ENCODE data around the gene TRAPPC10. TPM values are rescaled to one million over a fixed set of nuclear protein-coding genes. Genes with fewer than 3 reads are reported as not detected.

TRAPPC10 gene
- total and polyA plus RNA-seq, 2 experiments from 2014 or later: 12.9 to 16.6 TPM

GRCh38 chr21:44006017-44006619, 6.0 kb upstream of the TRAPPC10 start:
- 56% methylated on average over 9 of the region's 9 CpGs for WGBS (ENCODE audit: low lambda C conversion rate, missing lambda C conversion rate)
- H2AFZ ChIP-seq: no peak overlapping the region
- DNase-seq (ENCODE audit: low spot score): peak; percentile 62

GRCh38 chr21:44006656-44007055, 5.5 kb upstream of the TRAPPC10 start:
- Histone ChIP-seq H3K27ac (peak overlapping the region; percentile 83), H3K79me2 (peaks cover 5% of the 10 kb centered on the region), H3K4me3 (no peak overlapping the region), H3K4me1 (ENCODE audit: insufficient read depth) (peaks cover 6% of the 10 kb centered on the region), H3K9me3 (ENCODE audit: low read depth) (no peaks in the 10 kb centered on the region), H3K4me2 (peak overlapping the region; percentile 19), H3K36me3 (replicated peaks; ENCODE audit: insufficient read depth, low read depth) (no peaks in the 10 kb centered on the region), H3K27me3 (no peaks in the 10 kb centered on the region), H4K20me1 (ENCODE audit: insufficient read depth, poor library complexity, severe bottlenecking) (no peaks in the 10 kb centered on the region), H3K9me2 (replicated peaks; ENCODE audit: insufficient read depth) (no peaks in the 10 kb centered on the region), H2AFZ (no peak overlapping the region)
- DNase-seq (ENCODE audit: low spot score): no peak
- WGBS (ENCODE audit: low lambda C conversion rate, missing lambda C conversion rate): 77% methylated on average over 8 of the region's 8 CpGs
- TF ChIP-seq CTCF (IDR thresholded peaks at IDR 0.05; ENCODE audit: poor library complexity) (no peak), EZH2 (IDR thresholded peaks at IDR 0.05; ENCODE audit: borderline replicate concordance) (no peak), EZH2phosphoT487 (IDR thresholded peaks at IDR 0.05; ENCODE audit: low read depth, severe bottlenecking, unreplicated experiment) (no peak)

More at GRCh38 chr21:44006017-44006619, 6.0 kb upstream of the TRAPPC10 start:
- no peaks in the 10 kb centered on the region for H4K20me1 ChIP-seq (ENCODE audit: insufficient read depth, poor library complexity, severe bottlenecking)
- H3K9me2 ChIP-seq (replicated peaks; ENCODE audit: insufficient read depth): no peaks in the 10 kb centered on the region
- peak overlapping the region; percentile 19 for H3K4me2 ChIP-seq
- H3K4me1 ChIP-seq (ENCODE audit: insufficient read depth): peaks cover 4% of the 10 kb centered on the region
- H3K27ac ChIP-seq: peak overlapping the region; percentile 83
- no peaks in the 10 kb centered on the region for H3K9me3 ChIP-seq (ENCODE audit: low read depth)
- H3K36me3 ChIP-seq (replicated peaks; ENCODE audit: insufficient read depth, low read depth): no peaks in the 10 kb centered on the region
- H3K4me3 ChIP-seq: no peak overlapping the region
- peaks cover 2% of the 10 kb centered on the region for H3K79me2 ChIP-seq
- TF ChIP-seq EZH2 (IDR thresholded peaks at IDR 0.05; ENCODE audit: borderline replicate concordance) (no peak), CTCF (IDR thresholded peaks at IDR 0.05; ENCODE audit: poor library complexity) (no peak), EZH2phosphoT487 (IDR thresholded peaks at IDR 0.05; ENCODE audit: low read depth, severe bottlenecking, unreplicated experiment) (no peak)
- no peaks in the 10 kb centered on the region for H3K27me3 ChIP-seq

- no peaks in the 10 kb centered on the region for H3K9me2 ChIP-seq (replicated peaks; ENCODE audit: insufficient read depth)
- H4K20me1 ChIP-seq (ENCODE audit: insufficient read depth, poor library complexity, severe bottlenecking): peaks cover 22% of the 10 kb centered on the region
- 71% methylated on average over 9 of the region's 9 CpGs for WGBS (ENCODE audit: low lambda C conversion rate, missing lambda C conversion rate)
- H3K9me3 ChIP-seq (ENCODE audit: low read depth): no peaks in the 10 kb centered on the region
- H3K4me1 ChIP-seq (ENCODE audit: insufficient read depth): peaks cover 18% of the 10 kb centered on the region
- no peak overlapping the region for H3K4me3 ChIP-seq
- H3K79me2 ChIP-seq: peaks cover 35% of the 10 kb centered on the region
- H2AFZ ChIP-seq: no peak overlapping the region
- TF ChIP-seq EZH2phosphoT487 (IDR thresholded peaks at IDR 0.05; ENCODE audit: low read depth, severe bottlenecking, unreplicated experiment) (no peak), CTCF (IDR thresholded peaks at IDR 0.05; ENCODE audit: poor library complexity) (no peak), EZH2 (IDR thresholded peaks at IDR 0.05; ENCODE audit: borderline replicate concordance) (no peak)
- H3K27me3 ChIP-seq: no peaks in the 10 kb centered on the region
- no peak overlapping the region for H3K4me2 ChIP-seq
- H3K36me3 ChIP-seq (replicated peaks; ENCODE audit: insufficient read depth, low read depth): no peaks in the 10 kb centered on the region
- no peak for DNase-seq (ENCODE audit: low spot score)
- H3K27ac ChIP-seq: no peak overlapping the region
Measured at GRCh38 chr21:44010429-44010828, 1.7 kb upstream of the TRAPPC10 start.

All from hepatocyte (in vitro differentiated cells).